Measurements from ENCODE around the gene GPHN. TPM values are rescaled to one million over a fixed set of nuclear protein-coding genes. Genes with fewer than 3 reads are reported as not detected.

The GPHN gene
- total RNA-seq, 4 donors from 2014 or later = 10.7 to 47.0 (median 28.2) TPM

DNA sequence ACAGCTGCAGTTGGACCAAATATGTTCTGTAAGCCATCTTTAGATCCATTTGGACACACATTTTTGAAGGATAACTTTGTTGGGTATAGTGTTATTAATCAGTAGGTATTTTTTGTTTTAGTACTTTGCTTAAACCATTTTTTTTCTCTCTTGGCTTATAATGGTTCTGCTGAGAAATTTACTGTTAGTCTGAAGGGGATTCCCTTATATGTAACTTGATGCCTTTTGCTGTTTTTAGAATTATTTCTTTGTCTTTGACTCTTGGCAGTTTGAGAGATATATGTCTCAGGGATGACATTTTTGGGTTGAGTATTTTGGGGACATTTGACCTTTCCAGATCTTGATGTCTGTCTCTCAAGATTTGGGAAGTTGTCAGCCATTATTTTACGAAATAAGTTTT, 169.8 kb downstream of the GPHN start:
- no peak overlapping the region for H3K4me3 ChIP-seq
- H3K9me3 ChIP-seq = no peaks in the 10 kb centered on the region
- H3K36me3 ChIP-seq = peaks cover 0 to 3% (median 0%) of the 10 kb centered on the region in 3 donors
- DNase-seq = no peak
- H3K4me1 ChIP-seq = no peaks in the 10 kb centered on the region
- TF ChIP-seq, protein P1, sequence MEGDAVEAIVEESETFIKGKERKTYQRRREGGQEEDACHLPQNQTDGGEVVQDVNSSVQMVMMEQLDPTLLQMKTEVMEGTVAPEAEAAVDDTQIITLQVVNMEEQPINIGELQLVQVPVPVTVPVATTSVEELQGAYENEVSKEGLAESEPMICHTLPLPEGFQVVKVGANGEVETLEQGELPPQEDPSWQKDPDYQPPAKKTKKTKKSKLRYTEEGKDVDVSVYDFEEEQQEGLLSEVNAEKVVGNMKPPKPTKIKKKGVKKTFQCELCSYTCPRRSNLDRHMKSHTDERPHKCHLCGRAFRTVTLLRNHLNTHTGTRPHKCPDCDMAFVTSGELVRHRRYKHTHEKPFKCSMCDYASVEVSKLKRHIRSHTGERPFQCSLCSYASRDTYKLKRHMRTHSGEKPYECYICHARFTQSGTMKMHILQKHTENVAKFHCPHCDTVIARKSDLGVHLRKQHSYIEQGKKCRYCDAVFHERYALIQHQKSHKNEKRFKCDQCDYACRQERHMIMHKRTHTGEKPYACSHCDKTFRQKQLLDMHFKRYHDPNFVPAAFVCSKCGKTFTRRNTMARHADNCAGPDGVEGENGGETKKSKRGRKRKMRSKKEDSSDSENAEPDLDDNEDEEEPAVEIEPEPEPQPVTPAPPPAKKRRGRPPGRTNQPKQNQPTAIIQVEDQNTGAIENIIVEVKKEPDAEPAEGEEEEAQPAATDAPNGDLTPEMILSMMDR (IDR thresholded peaks at IDR 0.05) = no peak
- TF ChIP-seq POLR2A (IDR thresholded peaks at IDR 0.05) = no peak
- H3K27ac ChIP-seq = no peak overlapping the region
- no peaks in the 10 kb centered on the region for H3K27me3 ChIP-seq

DNA sequence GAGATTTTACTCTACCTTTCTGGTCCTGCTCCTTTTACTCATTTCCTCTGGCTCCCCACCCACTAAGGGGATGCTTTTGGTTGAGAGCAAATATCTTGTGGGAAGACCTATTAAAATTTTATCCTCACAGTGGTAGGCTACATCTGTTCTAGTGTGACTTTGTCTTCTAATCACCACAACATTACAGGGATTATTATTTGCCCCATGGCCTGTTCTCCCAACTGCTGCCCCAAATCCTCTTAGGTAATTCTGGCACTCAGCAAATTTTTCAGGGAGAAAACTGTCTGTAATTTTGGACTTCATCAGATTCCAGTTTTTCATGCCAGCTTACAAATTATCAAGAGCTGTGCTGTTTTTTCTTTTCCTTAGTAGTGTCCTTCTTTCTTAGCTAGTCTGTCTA, 172.3 kb downstream of the GPHN start:
- Histone ChIP-seq H3K4me3 (no peak overlapping the region), H3K36me3 (peaks cover 0 to 3% (median 0%) of the 10 kb centered on the region in 3 donors), H3K4me1 (no peaks in the 10 kb centered on the region), H3K9me3 (no peaks in the 10 kb centered on the region), H3K27ac (no peak overlapping the region), H3K27me3 (no peaks in the 10 kb centered on the region)
- TF ChIP-seq POLR2A (IDR thresholded peaks at IDR 0.05) = no peak
- TF ChIP-seq, protein P1 (IDR thresholded peaks at IDR 0.05) = no peak
- no peak for DNase-seq

DNA sequence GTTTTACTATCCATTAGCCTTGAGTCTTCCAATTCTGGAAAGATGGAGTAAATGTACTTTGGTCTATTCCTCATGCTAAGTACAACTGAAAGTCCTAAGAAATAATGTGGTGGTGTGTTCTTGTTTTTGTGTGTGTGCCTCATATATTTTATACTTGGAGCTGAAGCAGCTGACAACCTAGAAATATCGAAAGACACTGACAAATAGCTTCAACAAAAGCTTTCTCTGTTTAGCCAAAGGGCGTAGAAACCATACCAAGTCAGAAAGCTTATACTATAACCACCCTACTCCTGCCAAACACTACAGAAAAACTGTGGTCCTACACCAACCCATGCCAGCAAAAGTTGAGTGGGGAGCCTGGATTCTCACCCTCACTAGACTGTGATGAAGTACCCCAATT, 188.4 kb downstream of the GPHN start:
- no peak overlapping the region for H3K27ac ChIP-seq
- DNase-seq = no peak

DNA sequence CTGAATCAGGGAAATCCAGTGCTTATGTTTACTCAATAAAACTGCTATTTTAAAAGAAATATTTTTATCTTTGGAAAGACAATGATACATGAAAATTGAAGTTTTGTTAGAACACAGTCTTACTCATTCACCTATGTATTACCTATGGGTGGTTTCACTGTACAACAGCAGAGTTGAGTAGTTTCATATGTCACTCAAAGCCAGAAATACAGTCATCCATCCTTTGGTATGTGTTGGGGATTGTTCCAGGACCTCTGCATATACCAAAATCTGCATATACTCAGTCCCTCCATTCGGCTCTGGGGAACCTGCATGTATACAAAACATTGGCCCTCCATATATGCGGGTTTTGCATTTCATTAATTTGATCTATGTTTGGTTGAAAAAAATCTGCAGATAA, 190.6 kb downstream of the GPHN start:
- Histone ChIP-seq H3K27me3 (no peaks in the 10 kb centered on the region), H3K27ac (no peak overlapping the region), H3K4me1 (no peaks in the 10 kb centered on the region), H3K36me3 (no peaks in the 10 kb centered on the region), H3K4me3 (no peak overlapping the region), H3K9me3 (no peaks in the 10 kb centered on the region)
- no peak for DNase-seq
- TF ChIP-seq, protein P1 (IDR thresholded peaks at IDR 0.05) = no peak

More for the DNA sequence above, 188.4 kb downstream of the GPHN start:
- Histone ChIP-seq H3K9me3 (no peaks in the 10 kb centered on the region), H3K36me3 (no peaks in the 10 kb centered on the region), H3K4me1 (no peaks in the 10 kb centered on the region), H3K27me3 (no peaks in the 10 kb centered on the region), H3K4me3 (no peak overlapping the region)
- TF ChIP-seq, protein P1 (IDR thresholded peaks at IDR 0.05) = no peak
- no peak for TF ChIP-seq POLR2A (IDR thresholded peaks at IDR 0.05)

DNA sequence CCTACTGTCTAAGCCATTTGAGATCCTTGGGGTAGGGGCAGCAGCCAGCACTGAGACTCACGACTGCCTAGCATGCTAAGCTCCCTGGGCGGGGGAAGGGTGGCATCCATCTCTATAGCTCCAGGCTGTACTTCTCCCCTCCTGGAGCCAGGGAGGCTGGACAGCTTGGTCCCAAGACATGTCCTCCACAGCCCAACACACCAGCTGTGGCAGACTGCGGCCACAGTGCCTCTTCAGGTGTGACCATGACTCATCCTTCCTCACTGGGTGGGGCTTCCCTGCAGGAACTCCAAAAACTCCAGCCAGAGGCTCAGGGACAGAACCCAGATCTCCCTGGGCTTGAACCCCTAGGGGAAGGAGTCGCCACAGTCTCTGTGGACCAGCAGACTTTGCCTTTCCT, 193.9 kb downstream of the GPHN start:
- Histone ChIP-seq H3K27me3 (no peaks in the 10 kb centered on the region), H3K9me3 (no peaks in the 10 kb centered on the region), H3K4me1 (no peaks in the 10 kb centered on the region), H3K4me3 (no peak overlapping the region), H3K36me3 (no peaks in the 10 kb centered on the region), H3K27ac (no peak overlapping the region)
- TF ChIP-seq POLR2A (IDR thresholded peaks at IDR 0.05) = no peak
- TF ChIP-seq, protein P1 (IDR thresholded peaks at IDR 0.05) = no peak
- no peak for DNase-seq

DNA sequence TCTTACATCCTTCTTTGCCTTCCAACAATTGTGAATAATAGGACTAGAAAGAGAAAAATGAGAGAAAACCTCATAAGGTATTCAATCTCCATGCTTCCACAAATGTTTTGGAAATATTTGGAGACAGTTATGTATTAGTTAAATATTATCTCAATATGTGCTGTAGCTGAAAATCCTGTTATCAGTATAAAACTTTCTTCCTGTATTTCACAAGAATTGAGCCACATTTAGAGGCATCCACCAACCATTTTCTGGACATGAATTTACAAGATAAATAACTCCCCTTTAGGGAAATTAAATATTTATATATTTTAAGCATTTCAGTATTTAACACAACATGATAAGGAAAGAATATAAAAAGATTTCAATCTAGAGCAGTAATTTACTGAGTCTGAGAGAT, 200.3 kb downstream of the GPHN start:
- H3K4me3 ChIP-seq = no peak overlapping the region
- no peaks in the 10 kb centered on the region for H3K36me3 ChIP-seq
- no peak overlapping the region for H3K27ac ChIP-seq
- no peaks in the 10 kb centered on the region for H3K27me3 ChIP-seq
- no peak for DNase-seq
- H3K9me3 ChIP-seq = peaks cover 0 to 4% (median 0%) of the 10 kb centered on the region in 4 donors
- no peaks in the 10 kb centered on the region for H3K4me1 ChIP-seq
- TF ChIP-seq, protein P1 (IDR thresholded peaks at IDR 0.05) = no peak
- no peak for TF ChIP-seq POLR2A (IDR thresholded peaks at IDR 0.05)

Measured in Peyer's patch (tissue), 4 donors.